Neutrophil (primary cell): ENCODE results near the gene USP49.

Source experiments
- H3K27ac ChIP-seq: fragments of 200-600 bp; sonication (generic); 2 replicates; pipeline ENCODE4 v1.5.1; 2016; ENCODE audit warnings: mild to moderate bottlenecking, moderate library complexity
- H3K27me3 ChIP-seq: fragments of 200-600 bp; sonication (generic); 2 replicates; pipeline ENCODE4 v1.6.0; 2016; ENCODE audit warnings: mild to moderate bottlenecking
- H3K36me3 ChIP-seq: fragments of 200-600 bp; sonication (generic); 2 replicates; pipeline ENCODE4 v1.5.1; 2017
- H3K4me1 ChIP-seq, 2 experiments: fragments of 200-600 bp in 1 of 2; sonication (generic) in 1 of 2; 1 replicate in 1 of 2; 2 replicates in 1 of 2; pipeline versions ENCODE4 v1.5.1 to v1.6.1; 2013 to 2016; ENCODE audit warnings: low read depth in 1 of 2, low read length in 1 of 2, mild to moderate bottlenecking in 1 of 2, moderate library complexity in 1 of 2; ENCODE audit not compliant: control insufficient read depth in 1 of 2, insufficient read depth in 1 of 2
- H3K4me3 ChIP-seq, 2 experiments: fragments of 200-600 bp in 1 of 2; sonication (generic) in 1 of 2; 1 replicate in 1 of 2; 2 replicates in 1 of 2; pipeline ENCODE4 v1.5.1; 2013 to 2016; ENCODE audit warnings: low read depth in 1 of 2, low read length in 1 of 2, mild to moderate bottlenecking in 1 of 2, moderate library complexity in 1 of 2
- H3K9me3 ChIP-seq: fragments of 200-600 bp; sonication (generic); 2 replicates; pipeline ENCODE4 v1.5.1; 2016
- CTCF ChIP-seq: fragments of 200-600 bp; sonication (generic); IDR thresholded peaks from 2 replicates; pipeline ENCODE4 v1.5.1; 2016; ENCODE audit warnings: antibody characterized with exemption

The USP49 gene

GRCh38 chr6:41748102-41748477 is 147.1 kb downstream of the USP49 start:
- no peaks in the 10 kb centered on the region for H3K4me1 ChIP-seq
- H3K9me3 ChIP-seq: no peaks in the 10 kb centered on the region
- no peaks in the 10 kb centered on the region for H3K36me3 ChIP-seq
- H3K4me3 ChIP-seq: no peak overlapping the region
- TF ChIP-seq CTCF: no peak
- H3K27me3 ChIP-seq: no peaks in the 10 kb centered on the region
- no peak overlapping the region for H3K27ac ChIP-seq

GRCh38 chr6:41747256-41748101 is 147.7 kb downstream of the USP49 start, which contains the start of gene PGC:
Gene PGC, minus strand, starts transcription at chr6:41747397. Its CDS starts 63 bp downstream, at chr6:41747334.
- no peaks in the 10 kb centered on the region for H3K9me3 ChIP-seq
- H3K4me1 ChIP-seq: no peaks in the 10 kb centered on the region
- no peaks in the 10 kb centered on the region for H3K27me3 ChIP-seq
- no peak for TF ChIP-seq CTCF
- no peak within 1 kb of the TSS for H3K4me3 ChIP-seq
- H3K36me3 ChIP-seq: no peaks in the 10 kb centered on the region
- no peak within 1 kb of the TSS for H3K27ac ChIP-seq

GRCh38 chr6:41746107-41746506 is 149.1 kb downstream of the USP49 start:
- H3K9me3 ChIP-seq: no peaks in the 10 kb centered on the region
- TF ChIP-seq CTCF: no peak
- H3K27ac ChIP-seq: no peak overlapping the region
- no peaks in the 10 kb centered on the region for H3K36me3 ChIP-seq
- H3K4me3 ChIP-seq: no peak overlapping the region
- H3K4me1 ChIP-seq: no peaks in the 10 kb centered on the region
- H3K27me3 ChIP-seq: no peaks in the 10 kb centered on the region

GRCh38 chr6:41744236-41744787 is 150.9 kb downstream of the USP49 start:
- Histone ChIP-seq H3K4me3 (no peak overlapping the region), H3K27ac (no peak overlapping the region), H3K36me3 (no peaks in the 10 kb centered on the region), H3K4me1 (no peaks in the 10 kb centered on the region), H3K27me3 (no peaks in the 10 kb centered on the region), H3K9me3 (no peaks in the 10 kb centered on the region)
- TF ChIP-seq CTCF: no peak

GRCh38 chr6:41743406-41744235 is 151.6 kb downstream of the USP49 start:
- Histone ChIP-seq H3K27me3 (no peaks in the 10 kb centered on the region), H3K9me3 (no peaks in the 10 kb centered on the region), H3K27ac (no peak overlapping the region), H3K36me3 (no peaks in the 10 kb centered on the region), H3K4me1 (no peaks in the 10 kb centered on the region), H3K4me3 (no peak overlapping the region)
- TF ChIP-seq CTCF: no peak
